ENCODE results near the gene TMEM54.

- TF ChIP-seq POLR2A (IDR thresholded peaks at IDR 0.05; ENCODE audit: low read length) (no peak), GATA1 (IDR thresholded peaks at IDR 0.05; ENCODE audit: low read depth, low read length) (no peak)
Measured at GRCh38 chr1:32900956-32901822, at the start of gene TMEM54.

All from erythroblast (primary cell).